Measurements from ENCODE around the gene MBNL2. TPM values are rescaled to one million over a fixed set of nuclear protein-coding genes. Genes with fewer than 3 reads are reported as not detected.

The MBNL2 gene
- total and polyA plus RNA-seq, 4 experiments from 2014 or later, result 20.1 to 36.2 (median 28.3) TPM

GRCh38 chr13:97296740-97297139 lies 74.6 kb downstream of the MBNL2 start:
- peaks cover 10 to 12% of the 10 kb centered on the region in 2 donors for H3K36me3 Mint-ChIP-seq
- ChIA-PET POLR2A (ENCODE audit: partially characterized antibody) (no interaction called here), CTCF (ENCODE audit: partially characterized antibody) (no interaction called here)
- peaks cover 27 to 38% (median 34%) of the 10 kb centered on the region in 4 donors for H3K4me1 Mint-ChIP-seq
- DNase-seq, result no peak
- Histone ChIP-seq H3K27me3 (ENCODE audit: insufficient read depth, low read length) (no peaks in the 10 kb centered on the region), H3K9me3 (ENCODE audit: control insufficient read depth in 1 of 2, low read length in 2 of 2) (no peaks in the 10 kb centered on the region), H3K36me3 (ENCODE audit: insufficient read depth, low read length) (no peaks in the 10 kb centered on the region), H3K4me1 (ENCODE audit: insufficient read depth, low read length) (peaks cover 9% of the 10 kb centered on the region), H3K4me3 (ENCODE audit: low read length in 2 of 2) (no peak overlapping the region), H3K27ac (ENCODE audit: low read depth, low read length) (no peak overlapping the region)
- no peaks in the 10 kb centered on the region for H3K9me3 Mint-ChIP-seq
- no peak overlapping the region for H3K27ac Mint-ChIP-seq
- no peak overlapping the region for H3K4me3 Mint-ChIP-seq
- no peaks in the 10 kb centered on the region for H3K27me3 Mint-ChIP-seq
- intact Hi-C loops (cut with micrococcal nuclease), result no loop called here

GRCh38 chr13:97298816-97299215 lies 76.7 kb downstream of the MBNL2 start:
- no peak for DNase-seq
- Mint-ChIP-seq H3K27ac (peak overlapping the region in 1 of 7 donors; percentile 76), H3K4me1 (peaks cover 27 to 38% (median 29%) of the 10 kb centered on the region in 4 donors), H3K4me3 (no peak overlapping the region), H3K36me3 (peaks cover 10 to 12% of the 10 kb centered on the region in 2 donors), H3K9me3 (no peaks in the 10 kb centered on the region), H3K27me3 (no peaks in the 10 kb centered on the region)
- ChIA-PET POLR2A (ENCODE audit: partially characterized antibody) (no interaction called here), CTCF (ENCODE audit: partially characterized antibody) (interaction anchor here (0.5 to 1.1 kb wide), 3 partner anchors 20 to 1678 kb away, joined by 3 to 7 read pairs (median 3); no protein-coding TSS in a partner anchor)
- H3K9me3 ChIP-seq (ENCODE audit: control insufficient read depth in 1 of 2, low read length in 2 of 2), result no peaks in the 10 kb centered on the region
- H3K27ac ChIP-seq (ENCODE audit: low read depth, low read length), result no peak overlapping the region
- no peaks in the 10 kb centered on the region for H3K27me3 ChIP-seq (ENCODE audit: insufficient read depth, low read length)
- peaks cover 17% of the 10 kb centered on the region for H3K4me1 ChIP-seq (ENCODE audit: insufficient read depth, low read length)
- H3K36me3 ChIP-seq (ENCODE audit: insufficient read depth, low read length), result no peaks in the 10 kb centered on the region
- intact Hi-C loops (cut with micrococcal nuclease), result no loop called here
- H3K4me3 ChIP-seq (ENCODE audit: low read length in 2 of 2), result no peak overlapping the region

GRCh38 chr13:97300871-97301270 lies 78.7 kb downstream of the MBNL2 start:
- CTCF ChIA-PET (ENCODE audit: partially characterized antibody), result interaction anchor here (1.5 kb wide), 1 partner anchor 191 kb away, joined by 3 read pairs; no protein-coding TSS in a partner anchor

GRCh38 chr13:97301382-97302095 lies 79.4 kb downstream of the MBNL2 start:
- ChIA-PET CTCF (ENCODE audit: partially characterized antibody) (interaction anchor here (1.5 kb wide), 1 partner anchor 191 kb away, joined by 3 read pairs; no protein-coding TSS in a partner anchor), POLR2A (ENCODE audit: partially characterized antibody) (no interaction called here)
- peaks cover 17% of the 10 kb centered on the region for H3K4me1 ChIP-seq (ENCODE audit: insufficient read depth, low read length)
- H3K27me3 ChIP-seq (ENCODE audit: insufficient read depth, low read length), result no peaks in the 10 kb centered on the region
- Mint-ChIP-seq H3K36me3 (peaks cover 8 to 13% of the 10 kb centered on the region in 2 donors), H3K27ac (no peak overlapping the region), H3K4me3 (no peak overlapping the region), H3K9me3 (no peaks in the 10 kb centered on the region), H3K27me3 (no peaks in the 10 kb centered on the region), H3K4me1 (peaks cover 16 to 27% (median 20%) of the 10 kb centered on the region in 4 donors)
- no peaks in the 10 kb centered on the region for H3K9me3 ChIP-seq (ENCODE audit: control insufficient read depth in 1 of 2, low read length in 2 of 2)
- H3K27ac ChIP-seq (ENCODE audit: low read depth, low read length), result no peak overlapping the region
- H3K36me3 ChIP-seq (ENCODE audit: insufficient read depth, low read length), result no peaks in the 10 kb centered on the region
- DNase-seq, result no peak
- intact Hi-C loops (cut with micrococcal nuclease), result no loop called here
- no peak overlapping the region for H3K4me3 ChIP-seq (ENCODE audit: low read length in 2 of 2)

More at GRCh38 chr13:97300871-97301270, 78.7 kb downstream of the MBNL2 start:
- intact Hi-C loops (cut with micrococcal nuclease), result no loop called here
- no peak overlapping the region for H3K4me3 ChIP-seq (ENCODE audit: low read length in 2 of 2)
- POLR2A ChIA-PET (ENCODE audit: partially characterized antibody), result no interaction called here
- Mint-ChIP-seq H3K4me3 (no peak overlapping the region), H3K9me3 (no peaks in the 10 kb centered on the region), H3K27me3 (no peaks in the 10 kb centered on the region), H3K36me3 (peaks cover 8 to 10% of the 10 kb centered on the region in 2 donors), H3K4me1 (peaks cover 14 to 22% (median 17%) of the 10 kb centered on the region in 4 donors), H3K27ac (no peak overlapping the region)
- H3K27me3 ChIP-seq (ENCODE audit: insufficient read depth, low read length), result no peaks in the 10 kb centered on the region
- H3K4me1 ChIP-seq (ENCODE audit: insufficient read depth, low read length), result peaks cover 17% of the 10 kb centered on the region
- H3K27ac ChIP-seq (ENCODE audit: low read depth, low read length), result no peak overlapping the region
- no peaks in the 10 kb centered on the region for H3K36me3 ChIP-seq (ENCODE audit: insufficient read depth, low read length)
- DNase-seq, result no peak
- no peaks in the 10 kb centered on the region for H3K9me3 ChIP-seq (ENCODE audit: control insufficient read depth in 1 of 2, low read length in 2 of 2)

- Mint-ChIP-seq H3K27me3 (no peaks in the 10 kb centered on the region), H3K4me3 (no peak overlapping the region), H3K27ac (no peak overlapping the region), H3K36me3 (peaks cover 2 to 9% of the 10 kb centered on the region in 2 donors), H3K9me3 (no peaks in the 10 kb centered on the region), H3K4me1 (peaks cover 10 to 16% (median 13%) of the 10 kb centered on the region in 4 donors)
- intact Hi-C loops (cut with micrococcal nuclease), result no loop called here
- no peak overlapping the region for H3K27ac ChIP-seq (ENCODE audit: low read depth, low read length)
- no peak for DNase-seq
- H3K9me3 ChIP-seq (ENCODE audit: control insufficient read depth in 1 of 2, low read length in 2 of 2), result no peaks in the 10 kb centered on the region
- H3K4me3 ChIP-seq (ENCODE audit: low read length in 2 of 2), result no peak overlapping the region
- no peaks in the 10 kb centered on the region for H3K36me3 ChIP-seq (ENCODE audit: insufficient read depth, low read length)
- ChIA-PET POLR2A (ENCODE audit: partially characterized antibody) (no interaction called here), CTCF (ENCODE audit: partially characterized antibody) (no interaction called here)
- no peaks in the 10 kb centered on the region for H3K27me3 ChIP-seq (ENCODE audit: insufficient read depth, low read length)
- peaks cover 17% of the 10 kb centered on the region for H3K4me1 ChIP-seq (ENCODE audit: insufficient read depth, low read length)
Observed at GRCh38 chr13:97302611-97303010, 80.5 kb downstream of the MBNL2 start.

GRCh38 chr13:97306106-97306505 lies 84.0 kb downstream of the MBNL2 start:
- ChIA-PET CTCF (ENCODE audit: partially characterized antibody) (no interaction called here), POLR2A (ENCODE audit: partially characterized antibody) (no interaction called here)
- Mint-ChIP-seq H3K4me3 (no peak overlapping the region), H3K9me3 (peaks cover 0 to 3% (median 0%) of the 10 kb centered on the region in 8 donors), H3K36me3 (peaks cover 7 to 24% of the 10 kb centered on the region in 2 donors), H3K27ac (no peak overlapping the region), H3K4me1 (peaks cover 11 to 23% (median 15%) of the 10 kb centered on the region in 4 donors), H3K27me3 (no peaks in the 10 kb centered on the region)
- Histone ChIP-seq H3K27ac (ENCODE audit: low read depth, low read length) (no peak overlapping the region), H3K36me3 (ENCODE audit: insufficient read depth, low read length) (no peaks in the 10 kb centered on the region), H3K4me3 (ENCODE audit: low read length in 2 of 2) (no peak overlapping the region), H3K9me3 (ENCODE audit: control insufficient read depth in 1 of 2, low read length in 2 of 2) (no peaks in the 10 kb centered on the region), H3K4me1 (ENCODE audit: insufficient read depth, low read length) (peaks cover 12% of the 10 kb centered on the region), H3K27me3 (ENCODE audit: insufficient read depth, low read length) (no peaks in the 10 kb centered on the region)
- no peak for DNase-seq
- intact Hi-C loops (cut with micrococcal nuclease), result no loop called here

- CTCF ChIA-PET (ENCODE audit: partially characterized antibody), result interaction anchor here (2.3 kb wide), 1 partner anchor 197 kb away, joined by 6 read pairs; no protein-coding TSS in a partner anchor
- Histone ChIP-seq H3K36me3 (ENCODE audit: insufficient read depth, low read length) (no peaks in the 10 kb centered on the region), H3K4me3 (ENCODE audit: low read length in 2 of 2) (no peak overlapping the region), H3K4me1 (ENCODE audit: insufficient read depth, low read length) (peaks cover 8% of the 10 kb centered on the region), H3K9me3 (ENCODE audit: control insufficient read depth in 1 of 2, low read length in 2 of 2) (no peaks in the 10 kb centered on the region), H3K27me3 (ENCODE audit: insufficient read depth, low read length) (no peaks in the 10 kb centered on the region), H3K27ac (ENCODE audit: low read depth, low read length) (no peak overlapping the region)
- H3K4me1 Mint-ChIP-seq, result peaks cover 11 to 23% (median 15%) of the 10 kb centered on the region in 4 donors
- peaks cover 7 to 24% of the 10 kb centered on the region in 2 donors for H3K36me3 Mint-ChIP-seq
- POLR2A ChIA-PET (ENCODE audit: partially characterized antibody), result no interaction called here
- H3K27ac Mint-ChIP-seq, result no peak overlapping the region
- intact Hi-C loops (cut with micrococcal nuclease), result no loop called here
- DNase-seq, result no peak
- H3K27me3 Mint-ChIP-seq, result no peaks in the 10 kb centered on the region
- no peak overlapping the region for H3K4me3 Mint-ChIP-seq
- H3K9me3 Mint-ChIP-seq, result peaks cover 0 to 3% (median 0%) of the 10 kb centered on the region in 8 donors
Observed at GRCh38 chr13:97306645-97307044, 84.5 kb downstream of the MBNL2 start.

Measured in CD4-positive, alpha-beta memory T cell (primary cell).